Stomach (tissue), 9 donors: ENCODE results near the gene CPA5. TPM values are rescaled to one million over a fixed set of nuclear protein-coding genes. Genes with fewer than 3 reads are reported as not detected.

Experiments used
- DNase-seq, 2 donors: peaks; one replicate each; pipeline versions ENCODE4 v3.0.0 to v3.0.0-alpha.2; 2013 to 2019
- H3K27ac ChIP-seq, 5 donors: fragments of 200-600 bp in 4 of 5; sonication (generic) in 4 of 5; one replicate each; pipeline ENCODE4 v1.5.1; 2013 to 2019; ENCODE audit warnings: mild to moderate bottlenecking in 1 of 5, moderate library complexity in 1 of 5
- H3K27me3 ChIP-seq, 3 donors: fragments of 200-600 bp; sonication (generic); one replicate each; pipeline ENCODE4 v1.5.1; 2017 to 2019; ENCODE audit warnings: mixed run types in 1 of 3
- H3K36me3 ChIP-seq, 4 donors: fragments of 200-600 bp; sonication (generic); 1 replicate in 3 of 4; 2 replicates in 1 of 4; pipeline ENCODE4 v1.5.1; 2016 to 2019
- H3K4me1 ChIP-seq, 4 donors: fragments of 200-600 bp; sonication (generic); one replicate each; pipeline ENCODE4 v1.5.1; 2016 to 2019
- H3K4me3 ChIP-seq, 4 donors: fragments of 200-600 bp; sonication (generic) in 3 of 4; one replicate each; pipeline ENCODE4 v1.5.1; 2016 to 2019; ENCODE audit warnings: mild to moderate bottlenecking in 1 of 4
- H3K9me3 ChIP-seq, 4 donors: fragments of 200-600 bp; sonication (generic); one replicate each; pipeline ENCODE4 v1.5.1; 2016 to 2019
- CTCF ChIP-seq, 7 experiments: fragments of 450-650 bp in 4 of 7; fragments of 200-600 bp in 3 of 7; sonication (generic) in 3 of 7; IDR thresholded peaks; one replicate each; pipeline ENCODE4 v1.5.1; 2016 to 2019; ENCODE audit warnings: antibody characterized with exemption in 7 of 7, control low read depth in 2 of 7, mild to moderate bottlenecking in 1 of 7
- EP300 ChIP-seq: sonication (generic); formaldehyde crosslinking; IDR thresholded peaks from one replicate; pipeline ENCODE4 v1.6.1; 2017; ENCODE audit warnings: antibody characterized with exemption
- POLR2A ChIP-seq, 4 donors: fragments of 450-650 bp; IDR thresholded peaks; one replicate each; pipeline ENCODE4 v1.6.1; 2016; ENCODE audit warnings: antibody characterized with exemption in 4 of 4, control low read depth in 2 of 4, mild to moderate bottlenecking in 1 of 4, moderate library complexity in 1 of 4
- POLR2AphosphoS5 ChIP-seq, 3 donors: sonication (generic); formaldehyde crosslinking; IDR thresholded peaks; one replicate each; pipeline ENCODE4 v1.6.1; 2016; ENCODE audit warnings: antibody characterized with exemption in 3 of 3
- WGBS, 5 donors: extraction: QIAGEN DNeasy Blood & Tissue Kit in 3 of 5; methylation state at CpG; one replicate each; pipeline versions ENCODE4 v1.1.5 to v1.1.7; 2013 to 2018; 5-methylcytosine and 5-hydroxymethylcytosine counted together
- intact Hi-C: fragments of 100-400 bp; cut with DNase I; formaldehyde crosslinking; loops from one replicate; pipeline ENCODE4 v1.15.1; 2023; ENCODE audit warnings: low total_unique reads
- polyA plus RNA-seq, 3 donors: library from polyadenylated mRNA; stranded (reverse); fragments of 200-250 nt; gene quantifications; one replicate each; pipeline ENCODE4 v1.2.3, GENCODE V29; 2013
- total RNA-seq, 5 donors: library from RNA; depleted of rRNA; stranded (reverse); fragments of >200 nt; gene quantifications; one replicate each; pipeline versions ENCODE4 v1.1.0 to v1.2.3, GENCODE V29; 2014 to 2016
- donor health status: healthy with polysubstance abuse.
- donor health status: Bipolar disorder and iron deficiency.
- donor health status: healthy.

The CPA5 gene
- total and polyA plus RNA-seq, 8 donors: 0.48 TPM; not detected in 7

GRCh38 chr7:130367836-130368746, 23.5 kb downstream of the CPA5 start:
- no peaks in the 10 kb centered on the region for H3K36me3 ChIP-seq
- peak overlapping the region in 2 of 5 donors; percentile 14 to 23 for H3K27ac ChIP-seq
- peaks cover 5 to 39% (median 28%) of the 10 kb centered on the region in 4 donors for H3K4me1 ChIP-seq
- WGBS, 5 donors: 88 to 93% (median 89%) methylated on average over 17 to 19 of the region's 19 CpGs
- H3K27me3 ChIP-seq: no peaks in the 10 kb centered on the region
- DNase-seq: no peak
- TF ChIP-seq POLR2A (IDR thresholded peaks at IDR 0.05): no peak
- TF ChIP-seq EP300: no peak
- no peak for TF ChIP-seq CTCF (IDR thresholded peaks at IDR 0.05)
- no peak for TF ChIP-seq POLR2AphosphoS5 (IDR thresholded peaks at IDR 0.05)
- no peak overlapping the region for H3K4me3 ChIP-seq
- intact Hi-C loops: no loop called here
- H3K9me3 ChIP-seq: no peaks in the 10 kb centered on the region

- Histone ChIP-seq H3K9me3 (no peaks in the 10 kb centered on the region), H3K4me3 (no peak overlapping the region), H3K27me3 (no peaks in the 10 kb centered on the region), H3K4me1 (peaks cover 15 to 50% (median 39%) of the 10 kb centered on the region in 4 donors), H3K36me3 (no peaks in the 10 kb centered on the region), H3K27ac (peak overlapping the region in 2 of 5 donors; percentile 23 to 28)
- 36 to 53% (median 42%) methylated on average over 10 of the region's 10 CpGs for WGBS, 5 donors
- DNase-seq: peak in 1 of 2 donors; percentile 52
- intact Hi-C loops: no loop called here
- TF ChIP-seq POLR2AphosphoS5 (IDR thresholded peaks at IDR 0.05) (peak in 1 of 3 donors; percentile 2), POLR2A (IDR thresholded peaks at IDR 0.05) (no peak), CTCF (IDR thresholded peaks at IDR 0.05) (no peak)
These were observed 24.6 kb downstream of the CPA5 start for GRCh38 chr7:130369110-130369711.

- H3K36me3 ChIP-seq: no peaks in the 10 kb centered on the region
- no peak for TF ChIP-seq EP300
- no peak for TF ChIP-seq POLR2AphosphoS5 (IDR thresholded peaks at IDR 0.05)
- no peak for TF ChIP-seq POLR2A (IDR thresholded peaks at IDR 0.05)
- no peak for TF ChIP-seq CTCF (IDR thresholded peaks at IDR 0.05)
- peaks cover 15 to 54% (median 41%) of the 10 kb centered on the region in 4 donors for H3K4me1 ChIP-seq
- H3K27me3 ChIP-seq: no peaks in the 10 kb centered on the region
- H3K4me3 ChIP-seq: no peak overlapping the region
- no peak for DNase-seq
- peak overlapping the region in 2 of 5 donors; percentile 23 to 28 for H3K27ac ChIP-seq
- intact Hi-C loops: no loop called here
- 34 to 65% (median 40%) methylated on average over 3 of the region's 3 CpGs for WGBS, 5 donors
- no peaks in the 10 kb centered on the region for H3K9me3 ChIP-seq
These were observed 25.4 kb downstream of the CPA5 start for GRCh38 chr7:130369831-130370550.

GRCh38 chr7:130371046-130371445, 26.4 kb downstream of the CPA5 start:
- Histone ChIP-seq H3K27me3 (no peaks in the 10 kb centered on the region), H3K4me3 (no peak overlapping the region), H3K9me3 (peaks cover 0 to 4% (median under 1%) of the 10 kb centered on the region in 4 donors), H3K36me3 (no peaks in the 10 kb centered on the region), H3K4me1 (peaks cover 15 to 54% (median 39%) of the 10 kb centered on the region in 4 donors), H3K27ac (peak overlapping the region in 2 of 5 donors; percentile 29 to 89)
- peak in 1 of 3 donors; percentile 22 for TF ChIP-seq POLR2AphosphoS5 (IDR thresholded peaks at IDR 0.05)
- no peak for TF ChIP-seq EP300
- TF ChIP-seq CTCF (IDR thresholded peaks at IDR 0.05): no peak
- no peak for TF ChIP-seq POLR2A (IDR thresholded peaks at IDR 0.05)
- WGBS, 5 donors: 66 to 79% (median 76%) methylated on average over 3 of the region's 3 CpGs
- intact Hi-C loops: no loop called here
- peak in 1 of 2 donors; percentile 35 for DNase-seq
